GM21717 (cell line): ENCODE measurements around the gene LAMA2.

Experiments used
- ATAC-seq: cut with Tn5 transposase; IDR thresholded peaks from one replicate; pipeline ENCODE4 v1.9.1; 2021; ENCODE audit warnings: mild to moderate bottlenecking, moderate library complexity; ENCODE audit not compliant: unreplicated experiment

LAMA2 gene

GRCh38 chr6:129416337-129416990, 533.5 kb downstream of the LAMA2 start:
- no peak for ATAC-seq

- no peak for ATAC-seq
These were observed 534.6 kb downstream of the LAMA2 start for GRCh38 chr6:129417416-129418086.

GRCh38 chr6:129419324-129419723, 536.4 kb downstream of the LAMA2 start:
- ATAC-seq = no peak

GRCh38 chr6:129426343-129426742, 543.4 kb downstream of the LAMA2 start:
- ATAC-seq = no peak

- ATAC-seq = no peak
These were observed 547.0 kb downstream of the LAMA2 start for GRCh38 chr6:129429956-129430355.

GRCh38 chr6:129432738-129433137, 549.8 kb downstream of the LAMA2 start:
- no peak for ATAC-seq

- ATAC-seq = no peak
These were observed 551.2 kb downstream of the LAMA2 start for GRCh38 chr6:129434091-129434490.

- ATAC-seq = no peak
These were observed 557.8 kb downstream of the LAMA2 start for GRCh38 chr6:129440691-129441090.

- no peak for ATAC-seq
These were observed 561.7 kb downstream of the LAMA2 start for GRCh38 chr6:129444683-129445082.

GRCh38 chr6:129446272-129447197, 563.6 kb downstream of the LAMA2 start:
- no peak for ATAC-seq

- no peak for ATAC-seq
These were observed 564.2 kb downstream of the LAMA2 start for GRCh38 chr6:129447198-129447565.

- ATAC-seq = peak; percentile 100
These were observed 566.0 kb downstream of the LAMA2 start for GRCh38 chr6:129448965-129449364.

- no peak for ATAC-seq
These were observed 568.2 kb downstream of the LAMA2 start for GRCh38 chr6:129451187-129451586.

- ATAC-seq = no peak
These were observed 570.1 kb downstream of the LAMA2 start for GRCh38 chr6:129453073-129453472.

- no peak for ATAC-seq
These were observed 571.5 kb downstream of the LAMA2 start for GRCh38 chr6:129454488-129454887.

- no peak for ATAC-seq
These were observed 572.3 kb downstream of the LAMA2 start for GRCh38 chr6:129455126-129455769.

GRCh38 chr6:129460221-129460620, 577.3 kb downstream of the LAMA2 start:
- ATAC-seq = no peak

GRCh38 chr6:129469070-129469662, 586.2 kb downstream of the LAMA2 start:
- ATAC-seq = no peak

- no peak for ATAC-seq
These were observed 589.3 kb downstream of the LAMA2 start for GRCh38 chr6:129472239-129472638.

GRCh38 chr6:129473546-129473945, 590.6 kb downstream of the LAMA2 start:
- no peak for ATAC-seq
